ENCODE data around the gene TEX10.

DNA sequence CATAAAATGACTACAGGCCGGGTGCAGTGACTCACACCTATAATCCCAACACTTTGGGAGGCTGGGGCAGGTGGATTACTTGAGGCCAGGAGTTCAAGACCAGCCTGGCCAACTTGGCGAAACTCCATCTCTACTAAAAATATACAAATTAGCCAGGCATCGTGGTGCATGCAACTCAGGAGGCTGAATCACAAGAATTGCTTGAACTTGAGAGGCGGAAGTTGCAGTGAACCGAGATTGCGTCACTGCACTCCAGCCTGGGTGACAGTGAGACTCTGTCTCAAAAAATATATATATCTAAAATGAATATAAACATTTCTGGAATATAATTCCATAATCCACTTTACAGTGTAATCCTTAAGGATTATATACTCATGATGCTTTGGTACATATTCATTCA is 66.5 kb downstream of the TEX10 start:
- no peak for TF ChIP-seq POLR2A (IDR thresholded peaks at IDR 0.05)
- TF ChIP-seq EP300 (IDR thresholded peaks at IDR 0.05), result no peak

Data from ovary (tissue), 1 donor.